HepG2 (cell line): Measurements from ENCODE around the gene LCN2. TPM values are rescaled to one million over a fixed set of nuclear protein-coding genes. Genes with fewer than 3 reads are reported as not detected.

Experiments
- BCLAF1 ChIP-seq: fragments of 450-650 bp; IDR thresholded peaks from 2 replicates; pipeline ENCODE4 v1.6.1; 2017; ENCODE audit warnings: mild to moderate bottlenecking
- HOXA7 ChIP-seq: sonication (generic); formaldehyde crosslinking; IDR thresholded peaks from 2 replicates; pipeline ENCODE4 v1.8.1; 2022; ENCODE audit warnings: mild to moderate bottlenecking, missing genetic modification reagents, moderate library complexity
- IRX3 ChIP-seq: sonication (generic); formaldehyde crosslinking; IDR thresholded peaks from 2 replicates; pipeline ENCODE4 v1.8.1; 2023; ENCODE audit warnings: mild to moderate bottlenecking, low read depth, missing genetic modification reagents, borderline replicate concordance
- SAFB2 ChIP-seq: sonication (generic); formaldehyde crosslinking; IDR thresholded peaks from 2 replicates; pipeline ENCODE4 v1.5.1; 2020; ENCODE audit warnings: missing genetic modification reagents, low read depth, mild to moderate bottlenecking, borderline replicate concordance
- SNAPC4 ChIP-seq: sonication (generic); formaldehyde crosslinking; IDR thresholded peaks from 2 replicates; pipeline ENCODE4 v1.4.0; 2020; ENCODE audit warnings: mild to moderate bottlenecking, missing genetic modification reagents
- SRY ChIP-seq: sonication (generic); formaldehyde crosslinking; IDR thresholded peaks from 2 replicates; pipeline ENCODE4 v1.8.0; 2022; ENCODE audit warnings: mild to moderate bottlenecking, missing genetic modification reagents
- TBL1XR1 ChIP-seq: fragments of 150-350 bp; IDR thresholded peaks from 2 replicates; pipeline ENCODE4 v1.6.1; 2014; ENCODE audit warnings: borderline replicate concordance, low read length; ENCODE audit not compliant: partially characterized antibody
- ZBTB42 ChIP-seq: sonication (generic); formaldehyde crosslinking; IDR thresholded peaks from 2 replicates; pipeline ENCODE4 v1.5.0; 2020; ENCODE audit warnings: mild to moderate bottlenecking, missing genetic modification reagents
- ZHX1 ChIP-seq: sonication (generic); formaldehyde crosslinking; IDR thresholded peaks from 2 replicates; pipeline ENCODE4 v1.8.1; 2022; ENCODE audit warnings: low read depth, mild to moderate bottlenecking, missing genetic modification reagents
- ZNF101 ChIP-seq: sonication (generic); formaldehyde crosslinking; IDR thresholded peaks from 2 replicates; pipeline ENCODE4 v1.4.0; 2020; ENCODE audit warnings: mild to moderate bottlenecking, low read depth, missing genetic modification reagents, borderline replicate concordance
- ZNF230 ChIP-seq: sonication (generic); formaldehyde crosslinking; IDR thresholded peaks from 2 replicates; pipeline ENCODE4 v1.4.0; 2020; ENCODE audit warnings: mild to moderate bottlenecking, missing genetic modification reagents
- ZNF326 ChIP-seq: sonication (generic); formaldehyde crosslinking; IDR thresholded peaks from 2 replicates; pipeline ENCODE4 v1.4.0; 2020; ENCODE audit warnings: missing genetic modification reagents, borderline replicate concordance
- ZNF431 ChIP-seq: sonication (generic); formaldehyde crosslinking; IDR thresholded peaks from 2 replicates; pipeline ENCODE4 v1.9.0; 2022; ENCODE audit warnings: missing genetic modification reagents, low read depth, mild to moderate bottlenecking, borderline replicate concordance
- ZNF510 ChIP-seq: sonication (generic); formaldehyde crosslinking; IDR thresholded peaks from 2 replicates; pipeline ENCODE4 v1.4.0; 2020; ENCODE audit warnings: low read depth, mild to moderate bottlenecking, missing genetic modification reagents
- ZNF563 ChIP-seq: sonication (generic); formaldehyde crosslinking; IDR thresholded peaks from 2 replicates; pipeline ENCODE4 v1.8.0; 2022; ENCODE audit warnings: mild to moderate bottlenecking, moderate library complexity, missing genetic modification reagents
- polyA plus RNA-seq, 8 experiments: library from polyadenylated mRNA; depleted of rRNA in 3 of 8; stranded (reverse) in 7 of 8; unstranded in 1 of 8; fragments of >200 nt; fragmentation: Illumina TruSeq in 4 of 8; extraction: Trizol in 4 of 8; gene quantifications; 2 replicates each; pipeline versions ENCODE4 v1.2.1 to v1.2.3, GENCODE V29; 2011 to 2016; ENCODE audit warnings: low read depth in 4 of 8, missing spikeins in 1 of 8, mixed read lengths in 1 of 8; ENCODE audit not compliant: insufficient read depth in 1 of 8
- total RNA-seq, 5 experiments: library from RNA; depleted of rRNA; stranded (reverse); fragments of >200 nt; fragmentation: Illumina TruSeq; extraction: Trizol; gene quantifications; 2 replicates each; pipeline ENCODE4 v1.2.3, GENCODE V29; 2016; ENCODE audit warnings: low read depth in 1 of 5

LCN2 gene
- total and polyA plus RNA-seq, 2 of the 13 experiments (the other 11 are each of a cell fraction or from before 2014, with no cell fraction given) = 0.38 to 1.4 TPM

- TF ChIP-seq IRX3 (CRISPR knock-in tag) (no peak), ZNF563 (CRISPR knock-in tag) (peak; percentile 98), SAFB2 (CRISPR knock-in tag) (peak; percentile 34; the same call in 1 of the 2 replicates), ZNF326 (CRISPR knock-in tag) (no peak), SNAPC4 (CRISPR knock-in tag) (peak; percentile 73; the same call in 1 of the 2 replicates), BCLAF1 (no peak), ZNF431 (CRISPR knock-in tag) (peak; percentile 99), SRY (CRISPR knock-in tag) (peak; percentile 96; the same call in 1 of the 2 replicates), TBL1XR1 (peak; percentile 88), HOXA7 (CRISPR knock-in tag) (no peak), ZHX1 (CRISPR knock-in tag) (peak; percentile 75; the same call in 1 of the 2 replicates), ZNF230 (CRISPR knock-in tag) (peak; percentile 74), ZNF101 (CRISPR knock-in tag) (no peak), ZNF510 (peak; percentile 97), ZBTB42 (peak; percentile 93; the same call in 1 of the 2 replicates)
Measured at GRCh38 chr9:128102861-128103588, 46.2 kb upstream of the LCN2 start (continued).
